GM12801 (cell line): ENCODE measurements around the gene ZFR2.

ENCODE experiments used
- TF ChIP-seq, protein P1 (sequence below): IDR thresholded peaks from one replicate; pipeline ENCODE4 v1.5.1; 2011; ENCODE audit warnings: control low read depth; ENCODE audit not compliant: insufficient read length; ENCODE audit errors: extremely low read depth

ZFR2 gene

DNA sequence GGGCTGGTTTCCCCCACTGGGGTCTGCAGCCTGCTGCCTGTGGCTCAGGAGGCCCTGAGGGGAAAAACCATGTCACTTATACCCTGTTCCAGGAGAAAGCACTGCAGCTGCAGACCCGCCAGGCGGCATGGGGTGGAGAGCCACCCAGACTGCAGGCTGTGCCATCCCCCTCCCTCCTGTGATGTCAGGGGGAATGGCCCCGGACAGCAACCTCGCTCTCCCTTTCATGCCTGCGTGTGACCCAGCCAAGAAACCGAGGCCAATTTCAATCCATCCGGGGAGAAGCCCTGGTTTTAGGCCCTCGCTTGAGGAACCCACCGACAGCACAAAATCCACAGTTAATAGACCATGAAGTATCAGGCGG, 45.5 kb downstream of the ZFR2 start:
- TF ChIP-seq, protein P1, sequence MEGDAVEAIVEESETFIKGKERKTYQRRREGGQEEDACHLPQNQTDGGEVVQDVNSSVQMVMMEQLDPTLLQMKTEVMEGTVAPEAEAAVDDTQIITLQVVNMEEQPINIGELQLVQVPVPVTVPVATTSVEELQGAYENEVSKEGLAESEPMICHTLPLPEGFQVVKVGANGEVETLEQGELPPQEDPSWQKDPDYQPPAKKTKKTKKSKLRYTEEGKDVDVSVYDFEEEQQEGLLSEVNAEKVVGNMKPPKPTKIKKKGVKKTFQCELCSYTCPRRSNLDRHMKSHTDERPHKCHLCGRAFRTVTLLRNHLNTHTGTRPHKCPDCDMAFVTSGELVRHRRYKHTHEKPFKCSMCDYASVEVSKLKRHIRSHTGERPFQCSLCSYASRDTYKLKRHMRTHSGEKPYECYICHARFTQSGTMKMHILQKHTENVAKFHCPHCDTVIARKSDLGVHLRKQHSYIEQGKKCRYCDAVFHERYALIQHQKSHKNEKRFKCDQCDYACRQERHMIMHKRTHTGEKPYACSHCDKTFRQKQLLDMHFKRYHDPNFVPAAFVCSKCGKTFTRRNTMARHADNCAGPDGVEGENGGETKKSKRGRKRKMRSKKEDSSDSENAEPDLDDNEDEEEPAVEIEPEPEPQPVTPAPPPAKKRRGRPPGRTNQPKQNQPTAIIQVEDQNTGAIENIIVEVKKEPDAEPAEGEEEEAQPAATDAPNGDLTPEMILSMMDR, result no peak

GRCh38 chr19:3822683-3823349, 46.0 kb downstream of the ZFR2 start:
- TF ChIP-seq, protein P1, result no peak

DNA sequence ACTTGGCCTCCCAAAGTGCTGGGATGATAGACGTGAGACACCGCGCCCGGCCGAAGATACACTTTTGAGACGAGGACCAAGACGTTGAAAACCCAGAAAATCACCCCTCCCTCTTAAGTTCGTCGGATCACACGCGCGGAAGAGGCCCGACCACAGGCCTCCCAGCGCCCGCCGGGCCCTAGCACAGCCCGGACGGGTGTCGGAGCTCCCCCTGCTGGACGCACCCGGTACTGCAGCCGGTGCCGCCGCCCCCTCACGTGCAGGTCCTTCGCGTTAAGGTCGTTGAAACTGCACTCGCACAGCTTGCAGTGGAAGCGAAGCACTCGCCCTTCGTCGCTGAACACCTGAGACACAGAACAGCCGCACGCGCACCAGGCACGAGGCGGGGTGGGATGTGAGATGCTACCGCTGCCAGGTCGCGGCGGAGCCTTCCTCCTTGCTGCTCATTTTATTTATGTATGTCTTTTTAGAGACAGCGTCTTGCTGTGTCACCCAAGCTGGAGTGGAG, 46.9 kb downstream of the ZFR2 start:
- TF ChIP-seq, protein P1, result no peak

GRCh38 chr19:3821156-3821555, 47.7 kb downstream of the ZFR2 start:
- TF ChIP-seq, protein P1, result no peak

DNA sequence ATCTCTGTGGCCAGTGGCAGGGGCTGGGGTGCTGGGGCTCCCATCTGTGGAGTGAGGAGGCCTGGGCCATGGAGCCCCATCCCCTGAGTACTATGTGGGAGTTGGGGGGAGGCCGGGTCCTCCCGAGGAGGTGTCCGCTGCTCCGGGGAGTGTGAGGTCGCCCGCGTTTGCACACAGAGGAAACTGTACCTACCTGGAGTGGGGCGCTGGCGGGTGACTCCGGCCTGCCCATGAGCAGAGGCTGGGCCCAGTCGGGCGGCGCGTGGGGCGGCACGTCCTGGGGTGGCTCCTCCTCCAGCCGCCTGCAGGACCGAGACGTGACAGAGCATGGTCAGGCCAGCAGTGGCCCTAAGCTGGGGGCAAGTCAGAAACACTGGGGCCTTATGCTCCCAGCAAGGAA, 48.8 kb downstream of the ZFR2 start:
- TF ChIP-seq, protein P1, result no peak

DNA sequence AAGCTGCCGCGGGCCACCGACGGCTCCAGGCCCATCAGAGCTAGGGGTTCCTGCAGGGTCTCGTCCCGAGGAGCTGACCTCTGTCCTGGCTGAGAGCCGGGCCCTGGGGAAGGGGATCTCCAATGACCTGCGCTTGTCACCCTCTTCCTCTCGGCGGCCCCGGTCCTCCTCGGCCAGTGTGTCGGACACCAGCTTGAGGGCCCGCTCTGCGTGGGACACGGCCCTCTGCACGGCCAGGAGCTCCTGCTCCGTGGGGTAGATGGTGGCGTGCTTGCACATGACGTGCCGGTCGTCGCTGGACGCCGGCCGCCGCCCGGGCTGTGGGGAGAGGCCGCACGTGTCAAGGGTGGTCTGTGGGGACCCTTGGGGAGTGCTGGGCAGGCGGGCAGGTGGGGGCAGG, 49.9 kb downstream of the ZFR2 start:
- TF ChIP-seq, protein P1, result no peak

DNA sequence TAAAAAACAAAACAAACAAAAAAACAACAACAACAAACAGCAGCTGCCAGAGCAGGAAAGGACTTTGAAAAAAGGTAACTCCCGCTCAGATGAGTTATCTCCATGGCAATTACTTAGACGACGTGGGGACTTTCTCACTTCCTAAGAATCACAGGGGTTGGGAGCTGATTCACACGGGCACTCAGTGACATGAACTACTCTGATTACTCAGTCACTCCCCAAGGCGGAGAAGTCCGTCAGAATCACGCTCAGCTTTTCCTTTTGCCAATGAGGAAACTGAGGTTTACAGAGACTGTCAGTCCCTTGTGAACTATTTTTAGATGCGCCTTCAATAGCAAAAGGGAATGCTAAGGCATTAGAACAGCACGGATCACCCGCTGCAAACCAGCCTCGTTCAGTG, 50.4 kb downstream of the ZFR2 start:
- TF ChIP-seq, protein P1, result no peak
